ENCODE measurements around the gene NHSL2. TPM values are rescaled to one million over a fixed set of nuclear protein-coding genes. Genes with fewer than 3 reads are reported as not detected.

The NHSL2 gene
- total RNA-seq, 1 donor from 2014 or later: 4.0 TPM

DNA sequence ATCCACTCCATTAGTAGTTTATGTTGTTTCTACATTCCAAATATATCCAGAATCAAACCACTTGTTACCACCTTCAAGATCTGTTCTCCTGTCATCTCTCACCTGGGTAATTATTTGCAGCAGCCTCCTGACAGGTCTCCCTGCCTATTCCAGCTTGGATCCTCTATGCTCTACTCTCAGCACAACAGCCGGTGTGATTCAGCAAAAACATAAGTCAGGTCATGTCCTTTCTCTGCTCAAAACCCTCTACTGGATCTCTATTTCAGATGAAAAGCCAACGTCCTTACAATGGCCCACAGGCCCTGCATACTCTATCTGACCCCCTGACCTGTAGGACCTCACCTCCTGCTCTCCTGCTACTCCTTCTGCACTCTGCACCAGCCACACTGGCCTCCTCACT lies 84.5 kb downstream of the NHSL2 start:
- Mint-ChIP-seq H3K27ac (peak overlapping the region; percentile 21), H3K4me3 (no peak overlapping the region), H3K27me3 (ENCODE audit: insufficient read depth, low read depth) (peaks cover 13% of the 10 kb centered on the region), H3K36me3 (no peaks in the 10 kb centered on the region), H3K4me1 (peaks cover 42% of the 10 kb centered on the region), H3K9me3 (peaks cover 5% of the 10 kb centered on the region)
- Histone ChIP-seq H3K4me2 (no peak overlapping the region), H4K20me1 (ENCODE audit: low read depth) (no peaks in the 10 kb centered on the region), H3K4me3 (no peak overlapping the region), H3K27me3 (no peaks in the 10 kb centered on the region), H3F3A (ENCODE audit: low read depth) (peaks cover 15% of the 10 kb centered on the region), H3K27ac (no peak overlapping the region), H3K9me3 (ENCODE audit: low read depth) (no peaks in the 10 kb centered on the region), H2AFZ (replicated peaks) (no peak overlapping the region), H3K4me1 (peaks cover 9% of the 10 kb centered on the region), H3K9ac (no peak overlapping the region), H3K36me3 (no peaks in the 10 kb centered on the region), H3K79me2 (ENCODE audit: low read depth) (no peaks in the 10 kb centered on the region)
- no peak for DNase-seq (ENCODE audit: low spot score)
- no peak for TF ChIP-seq EZH2 (IDR thresholded peaks at IDR 0.05)
- TF ChIP-seq, protein P1, sequence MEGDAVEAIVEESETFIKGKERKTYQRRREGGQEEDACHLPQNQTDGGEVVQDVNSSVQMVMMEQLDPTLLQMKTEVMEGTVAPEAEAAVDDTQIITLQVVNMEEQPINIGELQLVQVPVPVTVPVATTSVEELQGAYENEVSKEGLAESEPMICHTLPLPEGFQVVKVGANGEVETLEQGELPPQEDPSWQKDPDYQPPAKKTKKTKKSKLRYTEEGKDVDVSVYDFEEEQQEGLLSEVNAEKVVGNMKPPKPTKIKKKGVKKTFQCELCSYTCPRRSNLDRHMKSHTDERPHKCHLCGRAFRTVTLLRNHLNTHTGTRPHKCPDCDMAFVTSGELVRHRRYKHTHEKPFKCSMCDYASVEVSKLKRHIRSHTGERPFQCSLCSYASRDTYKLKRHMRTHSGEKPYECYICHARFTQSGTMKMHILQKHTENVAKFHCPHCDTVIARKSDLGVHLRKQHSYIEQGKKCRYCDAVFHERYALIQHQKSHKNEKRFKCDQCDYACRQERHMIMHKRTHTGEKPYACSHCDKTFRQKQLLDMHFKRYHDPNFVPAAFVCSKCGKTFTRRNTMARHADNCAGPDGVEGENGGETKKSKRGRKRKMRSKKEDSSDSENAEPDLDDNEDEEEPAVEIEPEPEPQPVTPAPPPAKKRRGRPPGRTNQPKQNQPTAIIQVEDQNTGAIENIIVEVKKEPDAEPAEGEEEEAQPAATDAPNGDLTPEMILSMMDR (IDR thresholded peaks at IDR 0.05): no peak
- no peak for TF ChIP-seq EZH2phosphoT487 (IDR thresholded peaks at IDR 0.05)

DNA sequence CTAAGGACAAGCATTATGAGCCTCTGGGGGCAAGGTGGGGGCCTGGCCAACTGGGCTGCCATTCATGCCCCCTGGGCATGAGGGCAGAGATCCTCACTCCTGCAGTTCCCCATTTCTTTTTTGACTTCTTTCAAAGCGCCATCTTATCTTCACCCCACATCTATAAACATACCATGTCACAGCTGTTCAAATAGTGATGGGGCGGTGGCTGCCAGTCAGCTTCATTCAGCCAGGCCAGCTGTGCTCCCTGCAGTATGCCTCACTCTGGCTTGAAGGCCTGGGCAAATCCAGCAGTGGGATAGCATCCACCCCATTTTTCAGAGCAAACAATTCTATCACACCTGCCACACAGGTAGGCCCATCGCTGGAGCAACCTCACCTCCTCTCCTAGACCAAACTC lies 85.5 kb downstream of the NHSL2 start:
- Mint-ChIP-seq H3K9me3 (peaks cover 5% of the 10 kb centered on the region), H3K27me3 (ENCODE audit: insufficient read depth, low read depth) (peaks cover 13% of the 10 kb centered on the region), H3K4me1 (peaks cover 34% of the 10 kb centered on the region), H3K27ac (no peak overlapping the region), H3K36me3 (no peaks in the 10 kb centered on the region), H3K4me3 (no peak overlapping the region)
- no peaks in the 10 kb centered on the region for H3K36me3 ChIP-seq
- no peak for DNase-seq (ENCODE audit: low spot score)
- H3K9me3 ChIP-seq (ENCODE audit: low read depth): no peaks in the 10 kb centered on the region
- no peaks in the 10 kb centered on the region for H3K79me2 ChIP-seq (ENCODE audit: low read depth)
- no peak overlapping the region for H3K27ac ChIP-seq
- no peaks in the 10 kb centered on the region for H4K20me1 ChIP-seq (ENCODE audit: low read depth)
- H3K27me3 ChIP-seq: no peaks in the 10 kb centered on the region
- TF ChIP-seq EZH2phosphoT487 (IDR thresholded peaks at IDR 0.05) (no peak), EZH2 (IDR thresholded peaks at IDR 0.05) (no peak)
- TF ChIP-seq, protein P1 (IDR thresholded peaks at IDR 0.05): no peak
- H3K4me2 ChIP-seq: peak overlapping the region; percentile 42
- H3K9ac ChIP-seq: no peak overlapping the region
- H3K4me1 ChIP-seq: peaks cover 9% of the 10 kb centered on the region
- no peak overlapping the region for H2AFZ ChIP-seq (replicated peaks)
- H3K4me3 ChIP-seq: no peak overlapping the region
- peaks cover 15% of the 10 kb centered on the region for H3F3A ChIP-seq (ENCODE audit: low read depth)

DNA sequence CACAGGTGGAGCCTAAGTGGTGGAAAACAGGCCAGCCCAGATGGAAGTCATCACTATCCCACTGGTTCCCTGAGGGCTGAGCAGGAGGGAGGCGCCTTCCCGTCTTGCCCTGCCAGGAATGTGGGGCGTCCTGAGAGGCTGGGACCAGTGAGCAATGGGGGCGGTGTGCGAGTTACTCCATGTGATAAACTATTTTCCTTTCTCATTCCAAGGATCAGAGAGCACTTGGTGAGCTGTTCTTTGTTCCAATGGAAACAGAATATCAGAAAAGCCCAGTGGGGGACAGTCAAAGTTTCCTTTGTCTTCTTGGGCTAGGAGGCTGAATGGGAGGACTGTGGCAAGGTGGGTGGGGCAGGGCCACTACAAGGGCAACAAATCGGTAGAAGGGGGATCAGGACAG lies 86.2 kb downstream of the NHSL2 start:
- H4K20me1 ChIP-seq (ENCODE audit: low read depth): no peaks in the 10 kb centered on the region
- peak overlapping the region; percentile 46 for H3K27ac ChIP-seq
- Mint-ChIP-seq H3K9me3 (peaks cover 5% of the 10 kb centered on the region), H3K27ac (peak overlapping the region; percentile 81), H3K36me3 (no peaks in the 10 kb centered on the region), H3K4me1 (peaks cover 34% of the 10 kb centered on the region), H3K27me3 (ENCODE audit: insufficient read depth, low read depth) (peaks cover 9% of the 10 kb centered on the region), H3K4me3 (no peak overlapping the region)
- H3K27me3 ChIP-seq: no peaks in the 10 kb centered on the region
- no peak overlapping the region for H2AFZ ChIP-seq (replicated peaks)
- H3K79me2 ChIP-seq (ENCODE audit: low read depth): no peaks in the 10 kb centered on the region
- peak; percentile 71 for DNase-seq (ENCODE audit: low spot score)
- H3K9me3 ChIP-seq (ENCODE audit: low read depth): no peaks in the 10 kb centered on the region
- peaks cover 15% of the 10 kb centered on the region for H3F3A ChIP-seq (ENCODE audit: low read depth)
- peaks cover 9% of the 10 kb centered on the region for H3K4me1 ChIP-seq
- TF ChIP-seq EZH2phosphoT487 (IDR thresholded peaks at IDR 0.05) (no peak), EZH2 (IDR thresholded peaks at IDR 0.05) (no peak)
- TF ChIP-seq, protein P1 (IDR thresholded peaks at IDR 0.05): no peak
- no peak overlapping the region for H3K4me3 ChIP-seq
- H3K4me2 ChIP-seq: peak overlapping the region; percentile 42
- H3K9ac ChIP-seq: no peak overlapping the region
- no peaks in the 10 kb centered on the region for H3K36me3 ChIP-seq
